HG02852 (cell line): ENCODE measurements around the gene INO80D.
"Not testable (repeated sequence)": the region's sequence is repeated elsewhere in the genome, so short reads cannot be mapped to it uniquely, and the experiment has no call there.

Source experiments
- ATAC-seq: cut with Tn5 transposase; IDR thresholded peaks from one replicate; pipeline ENCODE4 v1.9.1; 2021; ENCODE audit warnings: mild to moderate bottlenecking, moderate library complexity; ENCODE audit not compliant: unreplicated experiment

INO80D gene, protein sequence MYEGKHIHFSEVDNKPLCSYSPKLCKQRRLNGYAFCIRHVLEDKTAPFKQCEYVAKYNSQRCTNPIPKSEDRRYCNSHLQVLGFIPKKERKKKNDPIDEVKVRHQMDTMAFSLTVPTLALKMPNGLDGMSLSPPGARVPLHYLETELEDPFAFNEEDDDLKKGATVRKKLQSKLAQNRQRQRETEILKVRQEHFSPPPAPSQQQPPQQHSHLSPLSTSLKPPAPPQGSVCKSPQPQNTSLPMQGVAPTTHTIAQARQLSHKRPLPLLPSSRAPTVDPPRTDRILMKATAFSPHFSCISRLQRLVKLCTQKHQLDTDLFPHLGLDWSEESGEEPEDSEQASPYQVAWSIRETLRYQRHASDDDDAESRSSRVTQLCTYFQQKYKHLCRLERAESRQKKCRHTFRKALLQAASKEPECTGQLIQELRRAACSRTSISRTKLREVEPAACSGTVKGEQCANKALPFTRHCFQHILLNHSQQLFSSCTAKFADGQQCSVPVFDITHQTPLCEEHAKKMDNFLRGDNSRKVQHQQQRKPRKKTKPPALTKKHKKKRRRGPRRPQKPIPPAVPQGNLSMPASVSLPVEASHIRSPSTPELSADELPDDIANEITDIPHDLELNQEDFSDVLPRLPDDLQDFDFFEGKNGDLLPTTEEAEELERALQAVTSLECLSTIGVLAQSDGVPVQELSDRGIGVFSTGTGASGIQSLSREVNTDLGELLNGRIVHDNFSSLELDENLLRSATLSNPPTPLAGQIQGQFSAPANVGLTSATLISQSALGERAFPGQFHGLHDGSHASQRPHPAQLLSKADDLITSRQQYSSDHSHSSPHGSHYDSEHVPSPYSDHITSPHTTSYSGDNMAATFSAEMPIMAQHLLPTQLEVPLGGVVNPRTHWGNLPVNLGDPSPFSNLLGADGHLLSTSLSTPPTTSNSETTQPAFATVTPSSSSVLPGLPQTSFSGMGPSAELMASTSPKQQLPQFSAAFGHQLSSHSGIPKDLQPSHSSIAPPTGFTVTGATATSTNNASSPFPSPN

DNA sequence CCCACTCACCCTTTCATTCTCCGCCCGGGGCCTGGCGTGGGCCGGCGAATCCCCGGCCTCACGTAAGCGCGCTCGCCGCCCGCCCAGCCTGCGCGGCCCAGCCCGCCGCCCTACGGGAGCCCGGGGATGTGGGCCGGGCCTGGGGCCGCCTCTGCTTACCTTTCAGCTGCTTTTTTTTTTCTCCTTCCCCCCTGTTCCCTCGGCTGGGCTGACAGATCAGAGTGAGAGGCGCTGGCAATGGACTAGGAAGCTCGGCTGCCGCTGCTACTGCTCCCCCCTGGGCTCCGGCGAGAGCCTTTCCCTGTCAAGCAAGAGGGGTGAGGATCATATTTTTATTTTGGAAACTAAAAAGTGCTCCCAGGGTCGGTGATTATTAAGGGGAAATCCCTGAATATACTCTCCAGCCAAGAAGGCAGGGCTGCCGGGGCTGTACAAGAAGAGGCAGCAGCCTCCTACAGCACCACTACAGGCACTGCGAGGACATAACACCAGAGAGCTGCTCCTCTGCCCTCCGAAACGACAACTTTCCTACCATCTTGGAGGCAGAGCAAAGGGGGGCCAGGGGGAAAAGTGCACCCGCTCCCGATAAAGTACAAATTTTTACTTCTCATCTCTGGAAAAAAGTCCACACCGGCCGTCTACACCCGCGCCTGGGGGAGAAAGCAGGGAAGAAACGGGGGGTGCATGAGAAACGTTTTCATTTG is at the start of gene INO80D:
Gene INO80D, minus strand, starts transcription at position 433 of the 704 bp plus-strand sequence. CDS start 23,158 bp downstream, outside the sequence.
- peak; percentile 86 for ATAC-seq

DNA sequence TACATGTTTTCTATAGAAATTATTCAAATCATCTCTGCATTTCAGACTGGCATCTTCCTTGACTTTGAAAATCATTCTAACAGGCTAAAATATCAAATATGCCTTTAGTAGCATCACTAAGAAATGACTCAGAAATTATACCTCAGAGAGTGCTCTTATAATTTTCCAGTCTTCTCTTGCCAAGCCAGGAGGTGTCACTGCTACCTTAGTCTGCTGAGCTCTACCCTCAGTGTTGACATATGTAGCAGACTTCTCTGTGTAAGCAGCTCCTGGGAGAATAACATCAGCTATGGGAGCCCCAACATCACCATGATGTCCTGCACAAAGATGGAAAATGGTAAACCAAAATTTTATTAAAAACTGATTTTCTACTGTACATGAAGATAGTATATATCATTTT is 41.7 kb upstream of the INO80D start:
- ATAC-seq: no peak

DNA sequence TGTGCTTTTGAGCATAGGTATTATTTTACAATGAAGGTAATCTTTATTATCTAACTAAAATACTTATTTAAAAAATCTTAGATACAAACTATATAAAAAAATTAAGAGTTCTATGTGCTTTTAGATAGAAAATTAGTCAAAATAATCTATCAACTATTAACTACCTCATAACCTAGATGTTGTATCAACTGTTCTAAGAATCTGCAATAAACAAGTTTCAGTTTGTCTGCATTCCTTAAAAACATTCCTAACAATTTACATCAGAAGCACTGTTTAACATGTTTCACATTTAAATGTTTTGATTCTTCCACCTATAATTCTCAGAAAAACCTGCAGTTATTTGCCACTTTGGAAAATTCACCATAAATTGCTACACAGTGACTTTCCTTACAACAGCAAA is 39.9 kb upstream of the INO80D start:
- no peak for ATAC-seq

DNA sequence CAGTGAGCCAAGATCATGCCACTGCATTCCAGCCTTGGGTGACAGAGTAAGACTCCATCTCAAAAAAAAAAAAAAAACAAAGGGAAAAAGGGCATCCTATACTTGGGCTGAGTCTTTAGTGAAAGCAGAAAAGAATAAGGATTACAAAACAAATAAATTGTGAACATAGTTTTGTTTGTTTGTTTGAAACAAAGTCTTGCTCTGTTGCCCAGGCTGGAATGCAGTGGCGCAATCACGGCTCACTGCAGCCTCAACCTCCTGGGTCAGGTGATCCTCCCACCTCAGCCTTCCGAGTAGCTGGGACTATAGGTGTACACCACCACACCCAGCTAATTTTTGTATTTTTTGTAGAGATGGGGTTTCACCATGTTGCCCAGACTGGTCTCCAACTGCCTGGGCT is 36.6 kb upstream of the INO80D start:
- ATAC-seq: not testable (repeated sequence)

DNA sequence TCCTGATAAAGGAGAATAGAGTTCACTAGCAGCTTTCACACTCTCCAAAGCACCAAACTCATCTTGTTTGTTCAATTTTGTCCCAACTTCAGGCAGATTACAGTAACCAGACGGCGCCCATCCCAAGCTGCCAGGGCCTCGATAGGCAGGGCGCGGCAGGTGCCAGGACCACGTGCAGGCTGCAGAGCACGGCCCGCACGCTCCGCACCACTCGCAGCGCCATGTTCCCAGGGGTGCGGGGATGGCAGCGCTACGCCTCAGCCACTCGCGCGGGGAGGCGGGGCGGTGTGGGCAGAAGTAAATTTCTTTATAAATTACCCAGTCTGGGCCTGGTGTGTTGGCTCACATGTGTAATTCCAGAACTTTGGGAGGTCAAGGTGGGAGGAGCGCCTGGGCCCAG is 30.3 kb upstream of the INO80D start:
- no peak for ATAC-seq

DNA sequence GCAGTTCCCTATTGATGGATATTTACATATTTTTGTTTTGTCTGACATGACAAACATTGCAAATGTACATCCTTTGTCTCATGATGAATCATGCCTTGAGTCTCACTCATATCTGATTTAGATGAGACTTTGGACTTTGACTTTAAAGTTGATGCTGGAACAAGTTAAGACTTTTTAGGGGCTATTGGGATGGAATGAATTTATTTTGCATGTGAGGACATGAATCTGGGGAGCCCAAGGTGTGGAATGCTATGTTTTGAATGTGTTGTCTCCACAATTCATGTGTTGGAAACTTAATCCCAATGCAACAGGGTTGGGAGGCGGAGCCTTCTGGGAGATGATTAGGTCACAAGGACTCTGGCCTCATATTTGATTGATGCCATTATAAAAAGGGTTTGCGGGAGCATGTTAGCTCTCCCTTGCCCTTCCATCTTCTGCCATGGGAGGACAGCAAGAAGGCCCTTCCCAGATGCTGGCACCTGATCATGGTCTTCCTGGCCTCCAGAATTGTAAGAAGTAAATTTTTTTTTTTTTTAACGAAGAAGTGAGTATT is 29.1 kb upstream of the INO80D start:
- ATAC-seq: no peak

DNA sequence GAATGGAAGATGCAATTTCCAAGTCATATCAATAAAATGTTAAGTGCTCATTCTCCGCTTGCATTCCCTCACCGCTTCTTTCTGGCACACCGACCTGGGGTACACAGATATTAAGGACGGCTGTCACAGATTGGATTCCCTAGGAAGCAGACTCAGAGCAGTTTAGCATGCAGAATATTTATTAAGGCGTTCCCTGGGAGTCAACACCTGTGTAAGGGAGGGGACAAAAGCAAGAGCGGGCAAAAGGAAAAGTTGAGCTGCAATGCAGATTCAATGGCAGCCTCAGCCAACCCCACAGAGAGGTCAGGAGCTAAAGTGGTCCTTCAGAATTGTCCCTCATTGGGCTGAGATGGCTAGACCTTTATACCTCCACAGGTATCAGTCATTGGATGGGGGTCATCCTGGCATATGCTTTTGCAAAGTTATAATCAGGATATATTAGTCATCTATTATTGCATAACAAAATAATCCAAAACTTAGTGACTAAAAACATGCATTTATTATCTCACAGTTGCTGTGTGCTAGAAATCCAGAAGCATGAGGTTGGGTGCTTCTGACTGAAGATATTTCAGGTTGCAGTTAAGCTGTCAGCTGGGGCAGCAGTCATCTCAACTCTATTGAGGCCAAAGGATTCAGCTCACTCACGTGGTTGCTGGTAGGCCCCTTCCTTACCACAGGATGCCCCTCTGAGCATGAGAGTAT is 27.0 kb upstream of the INO80D start:
- no peak for ATAC-seq

DNA sequence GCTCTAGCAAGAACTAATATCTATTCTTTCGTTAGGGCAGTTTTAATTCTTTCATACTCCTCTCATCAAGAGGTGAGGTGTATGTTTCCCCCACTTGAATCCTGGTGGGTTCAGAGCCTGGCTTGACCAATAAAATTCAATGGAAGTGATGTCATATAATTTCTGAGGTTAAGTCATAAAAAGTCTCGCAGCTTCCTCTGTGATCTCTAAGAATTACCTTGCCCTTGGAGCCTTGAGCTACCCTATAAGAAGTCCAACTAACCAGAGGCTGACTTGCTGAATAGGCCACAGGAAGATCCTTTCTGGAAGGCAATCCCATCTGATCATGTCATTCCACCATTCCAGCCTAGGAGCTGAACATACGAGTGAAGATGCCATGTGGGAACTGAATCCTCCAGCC is 26.1 kb upstream of the INO80D start:
- no peak for ATAC-seq

DNA sequence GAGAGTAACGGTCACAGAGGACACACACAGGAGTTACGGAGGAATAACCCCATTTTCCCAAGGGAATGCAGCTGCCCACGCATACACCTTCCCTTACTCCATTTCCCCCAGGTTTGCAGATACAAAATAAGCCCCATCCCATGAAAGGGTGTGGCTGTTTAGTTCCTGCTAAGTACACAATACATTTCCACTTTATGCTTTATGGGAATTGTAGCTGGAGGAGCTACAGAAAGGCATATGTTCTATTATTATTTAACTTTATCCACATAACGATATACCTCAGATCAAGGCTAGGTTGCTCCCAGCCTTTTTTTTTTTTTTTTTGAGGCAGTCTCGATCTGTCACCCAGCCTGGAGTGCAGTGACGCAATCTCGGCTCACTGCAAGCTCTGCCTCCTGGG is 22.7 kb upstream of the INO80D start:
- ATAC-seq: no peak

DNA sequence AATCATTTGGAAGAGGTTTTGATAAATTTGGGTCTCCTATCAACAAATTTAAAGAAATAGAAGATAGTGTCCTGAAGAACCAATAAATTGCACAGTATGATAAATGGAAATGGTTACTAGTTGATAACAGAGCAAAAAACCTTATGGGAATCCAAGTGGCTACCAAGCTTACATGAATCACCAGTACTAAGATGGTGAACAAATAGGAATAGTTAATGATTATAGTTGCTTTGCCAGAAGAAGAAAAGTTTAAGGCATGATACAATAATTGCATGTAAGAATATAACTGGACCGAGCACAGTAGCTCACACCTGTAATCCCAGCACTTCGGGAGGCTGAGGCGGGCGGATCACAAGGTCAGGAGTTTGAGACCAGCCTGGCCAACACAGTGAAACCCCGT is 19.6 kb upstream of the INO80D start:
- no peak for ATAC-seq

DNA sequence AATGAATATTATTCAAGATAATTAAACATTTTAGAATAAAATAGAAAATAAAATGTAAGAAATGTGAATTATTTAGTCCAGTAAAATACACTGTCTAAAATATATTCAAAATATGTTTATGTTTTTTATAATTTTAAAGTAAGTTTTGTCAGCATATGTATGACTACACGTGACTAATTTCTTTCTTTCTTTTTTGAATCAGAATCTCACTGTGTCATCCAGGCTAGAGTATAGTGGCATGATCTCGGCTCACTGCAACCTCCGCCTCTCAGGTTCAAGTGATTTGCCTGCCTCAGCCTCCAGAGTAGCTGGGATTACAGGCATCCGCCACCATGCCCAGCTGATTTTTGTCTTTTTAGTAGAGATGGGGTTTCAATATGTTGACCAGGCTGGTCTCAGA is 19.1 kb upstream of the INO80D start:
- ATAC-seq: no peak

DNA sequence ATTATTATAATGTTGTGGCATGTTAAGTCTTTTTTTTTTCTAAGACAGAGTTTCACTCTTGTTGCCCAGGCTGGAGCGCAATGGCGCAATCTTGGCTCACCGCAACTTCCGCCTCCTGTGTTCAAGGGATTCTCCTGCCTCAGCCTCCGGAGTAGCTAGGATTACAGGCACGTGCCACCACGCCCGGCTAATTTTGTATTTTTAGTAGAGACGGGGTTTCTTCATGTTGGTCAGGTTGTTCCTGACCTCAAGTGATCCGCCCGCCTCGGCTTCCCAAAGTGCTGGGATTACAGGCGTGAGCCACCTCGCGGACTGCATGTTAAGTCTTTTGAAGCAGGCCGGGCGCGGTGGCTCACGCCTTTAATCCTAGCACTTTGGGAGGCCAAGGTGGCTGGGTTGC is 12.9 kb upstream of the INO80D start:
- not testable (repeated sequence) for ATAC-seq

DNA sequence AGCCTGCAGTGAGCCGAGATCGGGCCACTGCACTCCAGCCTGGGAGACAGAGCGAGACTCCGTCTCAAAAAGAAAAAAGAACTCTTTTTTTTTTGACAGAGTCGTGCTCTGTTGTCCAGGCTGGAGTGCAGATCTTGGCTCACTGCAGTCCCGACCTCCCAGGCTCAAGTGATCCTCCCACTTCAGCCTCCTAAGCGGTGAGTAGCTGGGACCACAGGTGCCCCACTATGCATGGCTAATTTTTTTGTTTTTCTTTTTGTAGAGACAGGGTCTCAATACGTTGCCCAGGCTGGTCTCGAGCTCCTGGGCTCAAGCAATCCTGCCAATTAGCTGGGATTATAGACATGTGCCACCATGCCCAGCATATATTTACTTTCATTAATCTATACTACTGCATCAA is 12.5 kb upstream of the INO80D start:
- ATAC-seq: no peak

DNA sequence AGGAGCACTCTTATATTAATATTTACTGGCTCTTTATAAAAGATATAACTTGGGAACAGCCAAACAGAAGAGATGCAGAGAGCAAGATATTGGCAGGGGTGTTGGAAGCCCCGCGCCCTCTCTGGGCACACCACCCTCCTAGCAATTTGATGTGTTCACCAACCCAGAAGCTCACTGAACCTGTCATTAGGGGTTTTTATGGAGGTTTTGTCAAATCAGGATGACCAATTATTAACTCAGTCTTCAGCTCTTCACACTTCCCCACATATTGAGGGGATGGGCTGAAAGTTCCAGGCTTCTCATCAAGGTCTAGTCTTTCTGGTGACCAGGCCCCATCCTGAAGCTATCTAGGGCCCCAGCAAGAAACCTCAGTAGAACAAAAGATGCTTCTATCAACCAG is 10.9 kb upstream of the INO80D start:
- ATAC-seq: no peak

DNA sequence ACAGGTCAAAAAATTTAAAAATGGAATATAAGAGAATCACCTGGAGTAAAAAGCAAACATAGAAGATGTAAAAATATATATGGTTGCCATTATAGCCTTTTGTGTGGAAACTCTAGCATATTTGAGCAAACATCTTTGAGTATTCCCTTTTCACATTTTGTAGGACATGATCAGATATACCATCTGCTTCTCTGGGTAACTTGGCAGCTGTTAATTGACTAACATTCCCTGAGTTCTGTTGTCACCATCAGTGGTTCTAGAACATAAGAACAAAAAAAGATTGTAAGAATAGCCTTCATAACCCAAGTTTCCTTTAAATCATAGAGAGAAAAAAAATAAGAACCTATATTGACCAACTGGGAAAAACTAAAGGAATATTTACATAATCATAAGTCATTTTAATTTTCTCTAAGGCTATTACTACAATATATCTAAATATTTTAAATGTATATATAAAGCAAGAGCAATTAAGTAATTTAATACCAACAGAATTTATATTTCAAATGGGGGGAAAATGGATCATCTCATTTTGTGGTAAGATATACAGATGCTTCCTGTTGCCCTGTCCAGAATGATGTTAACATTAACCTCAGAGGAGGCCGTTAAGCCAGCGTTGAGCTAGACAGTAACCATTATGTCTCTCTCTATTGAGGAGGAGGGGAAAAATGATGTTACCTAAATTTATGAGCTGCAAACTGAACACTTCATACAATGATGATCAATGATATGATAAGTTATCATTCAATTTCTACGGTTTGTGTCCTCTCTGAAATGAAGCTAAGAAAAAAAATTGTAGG is 9.8 kb upstream of the INO80D start:
- no peak for ATAC-seq

DNA sequence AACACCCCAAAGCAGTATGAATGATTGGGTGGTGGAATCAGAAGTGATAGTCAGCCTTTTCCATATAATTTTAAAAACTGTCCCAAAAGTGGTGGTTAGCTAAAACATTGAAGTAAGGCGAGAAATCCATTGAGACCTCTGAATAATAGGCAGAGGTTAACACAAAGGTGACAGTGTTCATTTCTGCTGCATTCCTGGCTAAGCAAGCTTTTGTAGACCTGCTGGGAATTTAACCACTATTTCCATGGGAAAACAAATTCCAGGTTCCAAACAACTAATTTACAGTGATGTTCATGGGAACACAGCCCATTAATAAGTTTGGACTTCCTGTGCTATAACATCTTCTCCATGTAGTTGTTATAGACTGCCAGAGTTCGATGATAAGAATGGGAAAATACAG is 6.3 kb upstream of the INO80D start:
- no peak for ATAC-seq

DNA sequence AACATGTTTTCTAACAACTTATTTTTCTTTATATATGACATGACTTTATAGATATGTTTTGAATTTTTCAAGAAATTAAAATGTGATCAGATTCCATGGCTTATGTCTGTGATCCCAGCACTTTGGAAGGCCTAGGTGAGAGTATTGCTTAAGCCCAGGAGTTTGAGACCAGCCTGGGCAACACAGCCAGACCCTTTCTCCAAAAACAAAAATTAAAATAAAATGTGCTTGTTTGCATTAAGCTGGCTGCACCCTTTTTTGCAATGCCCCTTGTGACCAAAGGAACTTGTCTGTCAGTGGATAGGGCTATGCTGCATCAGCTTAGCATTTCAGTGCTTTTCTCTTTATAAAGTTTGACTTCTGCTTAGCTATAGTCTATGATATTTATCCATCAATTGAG is 2.3 kb upstream of the INO80D start:
- no peak for ATAC-seq

DNA sequence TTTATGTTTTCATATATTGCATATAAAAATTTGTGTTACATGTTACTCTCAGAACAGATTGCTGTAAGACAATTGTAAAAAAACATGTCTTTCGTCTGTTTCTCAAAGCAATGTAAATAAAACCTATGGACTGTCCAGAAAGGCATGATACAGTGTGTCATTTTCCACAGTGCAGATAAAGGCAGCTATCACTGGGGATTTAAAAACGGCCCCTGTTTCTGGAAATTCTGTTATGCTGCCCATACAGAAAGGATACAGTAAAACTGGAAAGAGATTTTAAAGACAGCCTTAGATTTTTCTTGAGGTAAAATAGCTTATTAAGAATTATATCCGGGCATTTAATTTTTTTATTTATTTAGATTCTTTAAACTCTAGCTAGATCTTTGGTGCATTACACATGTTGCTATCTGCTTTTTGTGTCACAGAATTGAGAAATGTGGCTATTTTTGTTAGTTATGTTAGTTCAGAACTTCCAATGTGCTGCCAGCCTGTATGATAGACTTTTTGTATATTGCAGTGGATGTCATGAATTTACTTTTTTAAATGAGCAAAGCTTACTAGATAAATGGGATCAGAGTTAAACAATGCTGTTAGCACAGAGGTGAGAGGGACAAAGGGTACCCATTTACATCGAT is 859 bp upstream of the INO80D start:
- ATAC-seq: no peak
